A549 (cell line): ENCODE data around the gene TNIK. TPM values are rescaled to one million over a fixed set of nuclear protein-coding genes. Genes with fewer than 3 reads are reported as not detected.

ENCODE experiments used
- ATAC-seq, 2 experiments: fragments of 200-7000 bp in 1 of 2; fragments of >200 bp in 1 of 2; cut with Nextera tagmentation in 1 of 2; cut with Tn5 transposase in 1 of 2; 3 replicates each; pipeline versions ENCODE4 v1.8.0 to v1.9.1; 2018 to 2020; ENCODE audit warnings: mild to moderate bottlenecking in 1 of 2, moderate library complexity in 1 of 2
- CTCF ChIA-PET: fragments of 300-600 bp; sonication (Branson Sonifier 250); formaldehyde crosslinking; extraction: SDS; loops from one replicate; lab custom pipeline; 2021; ENCODE audit warnings: antibody characterized with exemption, inconsistent platforms; lab: Yijun Ruan, JAX
- POLR2A ChIA-PET: fragments of 350-600 bp; formaldehyde crosslinking; extraction: SDS; loops from one replicate; lab custom pipeline; 2021; ENCODE audit warnings: antibody characterized with exemption, inconsistent platforms; lab: Yijun Ruan, JAX
- DNase-seq, 2 experiments: peaks; one replicate each; pipeline versions ENCODE4 v3.0.0 to v3.0.0-alpha.2; 2011 to 2016; ENCODE audit warnings: low read depth in 1 of 2, low spot score in 1 of 2
- FAIRE-seq: peaks from 2 replicates; lab custom pipeline; 2011; peaks lifted over from hg19 to GRCh38; lab: Jason Lieb, UNC
- H3K27ac ChIP-seq, 2 experiments: fragments of >200 bp; sonication (Bioruptor Twin); formaldehyde crosslinking; 3 replicates each; pipeline ENCODE4 v1.5.1; 2016 to 2017
- H3K4me1 ChIP-seq: fragments of >200 bp; sonication (Bioruptor Twin); formaldehyde crosslinking; 3 replicates; pipeline ENCODE4 v1.6.1; 2016
- H3K4me2 ChIP-seq: fragments of >200 bp; sonication (Bioruptor Twin); formaldehyde crosslinking; 3 replicates; pipeline ENCODE4 v1.6.1; 2016
- H3K4me3 ChIP-seq: fragments of >200 bp; sonication (Bioruptor Twin); formaldehyde crosslinking; 3 replicates; pipeline ENCODE4 v1.5.1; 2016
- H3K9me3 ChIP-seq: fragments of >200 bp; sonication (Bioruptor Twin); formaldehyde crosslinking; 3 replicates; pipeline ENCODE4 v1.6.1; 2016
- BCL3 ChIP-seq: fragments of >200 bp; sonication (Bioruptor Twin); formaldehyde crosslinking; IDR thresholded peaks from 3 replicates; pipeline ENCODE4 v1.6.1; 2016
- CBX2 ChIP-seq: fragments of 200-600 bp; sonication (generic); IDR thresholded peaks from 2 replicates; pipeline ENCODE4 v1.6.1; 2016; ENCODE audit warnings: low read depth, mild to moderate bottlenecking, borderline replicate concordance
- CBX8 ChIP-seq: fragments of 200-600 bp; sonication (generic); IDR thresholded peaks from 2 replicates; pipeline ENCODE4 v1.6.1; 2016
- EHF ChIP-seq: fragments of 250-450 bp; sonication (Bioruptor Pico); IDR thresholded peaks from 2 replicates; pipeline ENCODE4 v1.5.0; 2020; ENCODE audit warnings: mild to moderate bottlenecking
- EHMT2 ChIP-seq: fragments of 200-600 bp; sonication (generic); IDR thresholded peaks from 2 replicates; pipeline ENCODE4 v1.6.1; 2016; ENCODE audit warnings: antibody characterized with exemption, low read depth, mild to moderate bottlenecking, moderate library complexity
- ELK1 ChIP-seq: fragments of 150-350 bp; IDR thresholded peaks from 2 replicates; pipeline ENCODE4 v1.6.1; 2014; ENCODE audit warnings: low read depth, mild to moderate bottlenecking, low read length
- HEYL ChIP-seq: fragments of 250-450 bp; sonication (Bioruptor Pico); IDR thresholded peaks from 2 replicates; pipeline ENCODE4 v1.8.0; 2021; ENCODE audit warnings: mild to moderate bottlenecking, moderate library complexity
- HMGXB4 ChIP-seq: fragments of 250-450 bp; sonication (Bioruptor Pico); IDR thresholded peaks from 2 replicates; pipeline ENCODE4 v1.5.0; 2021; ENCODE audit warnings: mild to moderate bottlenecking, moderate library complexity, borderline replicate concordance
- HOXA7 ChIP-seq: fragments of 250-450 bp; sonication (Bioruptor Pico); IDR thresholded peaks from 2 replicates; pipeline ENCODE4 v1.5.0; 2020; ENCODE audit warnings: mild to moderate bottlenecking, moderate library complexity
- HOXB13 ChIP-seq: fragments of 250-450 bp; sonication (Bioruptor Pico); IDR thresholded peaks from 2 replicates; pipeline ENCODE4 v1.5.0; 2020; ENCODE audit warnings: low read depth, mild to moderate bottlenecking, moderate library complexity
- KDM1A ChIP-seq: fragments of 200-600 bp; sonication (generic); IDR thresholded peaks from 2 replicates; pipeline ENCODE4 v1.6.1; 2016; ENCODE audit warnings: low read depth, mild to moderate bottlenecking
- MAZ ChIP-seq: fragments of 150-350 bp; IDR thresholded peaks from 2 replicates; pipeline ENCODE4 v1.6.1; 2014; ENCODE audit warnings: antibody characterized with exemption, low read depth, low read length, borderline replicate concordance
- MYC ChIP-seq: IDR thresholded peaks from 2 replicates; pipeline ENCODE4 v1.6.1; 2012; ENCODE audit warnings: mild to moderate bottlenecking, inconsistent platforms, low read length, improper control_type of control experiment, borderline replicate concordance
- PBX3 ChIP-seq: IDR thresholded peaks from 2 replicates; pipeline ENCODE4 v1.6.1; 2012
- RAD21 ChIP-seq, 2 experiments: fragments of >200 bp in 1 of 2; sonication (Bioruptor Twin) in 1 of 2; formaldehyde crosslinking in 1 of 2; IDR thresholded peaks in 1 of 2; conservative IDR thresholded peaks in 1 of 2; 2 replicates in 1 of 2; 3 replicates in 1 of 2; pipeline ENCODE4 v1.6.1; 2012 to 2018; ENCODE audit warnings: inconsistent platforms in 1 of 2
- REST ChIP-seq: fragments of 200-600 bp; sonication (generic); IDR thresholded peaks from 2 replicates; pipeline ENCODE4 v1.6.1; 2016; ENCODE audit warnings: antibody characterized with exemption, mild to moderate bottlenecking, moderate library complexity
- TFCP2L1 ChIP-seq: fragments of 250-450 bp; sonication (Bioruptor Pico); IDR thresholded peaks from 2 replicates; pipeline ENCODE4 v1.5.0; 2021; ENCODE audit warnings: mild to moderate bottlenecking
- TP53 ChIP-seq: fragments of 250-450 bp; sonication (Bioruptor Pico); IDR thresholded peaks from 2 replicates; pipeline ENCODE4 v1.5.0; 2021; ENCODE audit warnings: mild to moderate bottlenecking, moderate library complexity
- ZC3H11A ChIP-seq: fragments of 450-650 bp; IDR thresholded peaks from 2 replicates; pipeline ENCODE4 v1.6.1; 2014; ENCODE audit warnings: antibody characterized with exemption, mild to moderate bottlenecking
- ZNF302 ChIP-seq: fragments of 250-450 bp; sonication (Bioruptor Pico); IDR thresholded peaks from 2 replicates; pipeline ENCODE4 v1.9.0; 2021; ENCODE audit warnings: inconsistent platforms, mild to moderate bottlenecking, moderate library complexity
- ZSCAN20 ChIP-seq: fragments of 250-450 bp; sonication (Bioruptor Pico); IDR thresholded peaks from 2 replicates; pipeline ENCODE4 v1.8.0; 2022; ENCODE audit warnings: mild to moderate bottlenecking, moderate library complexity
- WGBS: methylation state at CpG from one replicate; pipeline ENCODE4 v1.1.6; 2017; ENCODE audit errors: missing lambda C conversion rate; 5-methylcytosine and 5-hydroxymethylcytosine counted together
- polyA plus RNA-seq, 4 experiments: library from polyadenylated mRNA; depleted of rRNA in 3 of 4; stranded (reverse); fragments of >200 nt; fragmentation: RNase III in 1 of 4; extraction: RNeasy Plus Mini Kit Qiagen cat#74134 plus additional on column Dnase treatment in 1 of 4; gene quantifications; 2 replicates in 3 of 4; 3 replicates in 1 of 4; pipeline ENCODE4 v1.2.3, GENCODE V29; 2011 to 2017

Gene TNIK
- polyA plus RNA-seq, 2 of the 4 experiments (the other 2 are of a cell fraction) = 1.6 to 1.8 TPM

GRCh38 chr3:171498921-171499320 lies 38.7 kb upstream of the TNIK start (continued):
- TF ChIP-seq RAD21 (conservative IDR thresholded peaks at IDR 0.05 in 1 of 2, IDR thresholded peaks at IDR 0.05 in 1 of 2) = no peak
- no peak for TF ChIP-seq BCL3
- TF ChIP-seq KDM1A = no peak

GRCh38 chr3:171497468-171497867 lies 37.3 kb upstream of the TNIK start:
- ChIA-PET POLR2A (interaction anchor here (0.5 kb wide), 1 partner anchor 1127 kb away, joined by 3 read pairs; no protein-coding TSS in a partner anchor), CTCF (no interaction called here)
- Histone ChIP-seq H3K4me2 (no peak overlapping the region), H3K9me3 (no peaks in the 10 kb centered on the region), H3K4me3 (no peak overlapping the region), H3K27ac (no peak overlapping the region), H3K4me1 (no peaks in the 10 kb centered on the region)
- DNase-seq (no peak), ATAC-seq (no peak), FAIRE-seq (no peak)
- TF ChIP-seq HOXB13 (CRISPR knock-in tag) = no peak
- TF ChIP-seq EHMT2 = no peak
- no peak for TF ChIP-seq MAZ
- TF ChIP-seq EHF = no peak
- TF ChIP-seq TP53 = no peak
- no peak for TF ChIP-seq REST
- no peak for TF ChIP-seq HOXA7 (CRISPR knock-in tag)
- no peak for TF ChIP-seq ZC3H11A
- TF ChIP-seq HMGXB4 (CRISPR knock-in tag) = no peak
- no peak for TF ChIP-seq ZSCAN20 (CRISPR knock-in tag)
- no peak for TF ChIP-seq PBX3
- no peak for TF ChIP-seq HEYL (CRISPR knock-in tag)
- TF ChIP-seq ELK1 = no peak
- TF ChIP-seq CBX8 = no peak
- TF ChIP-seq CBX2 = no peak
- no peak for TF ChIP-seq MYC
- no peak for TF ChIP-seq ZNF302 (CRISPR knock-in tag)
- TF ChIP-seq TFCP2L1 = no peak
- 85% methylated on average over 1 of the region's 1 CpG for WGBS
